Keratinocyte (primary cell): ENCODE measurements around the gene CCT3.

Source experiments
- EZH2 ChIP-seq: IDR thresholded peaks from one replicate; pipeline ENCODE4 v1.6.1; 2012; ENCODE audit warnings: inconsistent platforms, mild to moderate bottlenecking, low read length, moderate library complexity
- TF ChIP-seq, protein P1 (sequence below), 3 experiments: IDR thresholded peaks in 1 of 3; conservative IDR thresholded peaks in 1 of 3; optimal IDR thresholded peaks in 1 of 3; 2 replicates in 2 of 3; 3 replicates in 1 of 3; pipeline versions ENCODE3 to v1.5.1; 2011; ENCODE audit warnings: low read length in 3 of 3, mild to moderate bottlenecking in 3 of 3, moderate library complexity in 2 of 3, control low read depth in 1 of 3, inconsistent platforms in 1 of 3; ENCODE audit not compliant: insufficient read depth in 2 of 3; ENCODE audit errors: extremely low read depth in 1 of 3

DNA sequence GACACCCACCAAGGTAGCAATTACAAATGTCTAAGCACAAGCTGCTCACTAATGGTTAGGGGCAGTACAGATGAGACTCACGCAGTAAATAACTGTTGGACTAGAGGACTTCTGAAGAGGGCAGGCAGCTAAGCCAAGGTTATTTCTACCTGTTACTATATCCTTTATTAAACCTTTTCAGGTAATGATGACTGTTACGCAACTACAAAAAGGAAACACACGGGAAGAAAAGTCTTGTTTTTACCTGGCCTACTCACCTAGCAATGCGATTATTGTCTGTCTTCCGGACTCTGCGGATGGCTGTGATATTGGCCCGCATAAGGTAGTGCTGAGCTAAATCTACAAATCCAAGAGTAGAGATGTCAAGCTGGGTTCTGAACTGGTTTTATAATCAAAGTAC is 21.2 kb downstream of the CCT3 start:
- TF ChIP-seq, protein P1, sequence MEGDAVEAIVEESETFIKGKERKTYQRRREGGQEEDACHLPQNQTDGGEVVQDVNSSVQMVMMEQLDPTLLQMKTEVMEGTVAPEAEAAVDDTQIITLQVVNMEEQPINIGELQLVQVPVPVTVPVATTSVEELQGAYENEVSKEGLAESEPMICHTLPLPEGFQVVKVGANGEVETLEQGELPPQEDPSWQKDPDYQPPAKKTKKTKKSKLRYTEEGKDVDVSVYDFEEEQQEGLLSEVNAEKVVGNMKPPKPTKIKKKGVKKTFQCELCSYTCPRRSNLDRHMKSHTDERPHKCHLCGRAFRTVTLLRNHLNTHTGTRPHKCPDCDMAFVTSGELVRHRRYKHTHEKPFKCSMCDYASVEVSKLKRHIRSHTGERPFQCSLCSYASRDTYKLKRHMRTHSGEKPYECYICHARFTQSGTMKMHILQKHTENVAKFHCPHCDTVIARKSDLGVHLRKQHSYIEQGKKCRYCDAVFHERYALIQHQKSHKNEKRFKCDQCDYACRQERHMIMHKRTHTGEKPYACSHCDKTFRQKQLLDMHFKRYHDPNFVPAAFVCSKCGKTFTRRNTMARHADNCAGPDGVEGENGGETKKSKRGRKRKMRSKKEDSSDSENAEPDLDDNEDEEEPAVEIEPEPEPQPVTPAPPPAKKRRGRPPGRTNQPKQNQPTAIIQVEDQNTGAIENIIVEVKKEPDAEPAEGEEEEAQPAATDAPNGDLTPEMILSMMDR (optimal IDR thresholded peaks at IDR 0.05 in 1 of 3, IDR thresholded peaks at IDR 0.05 in 1 of 3, conservative IDR thresholded peaks at IDR 0.05 in 1 of 3; ENCODE audit: extremely low read depth in 1 of 3, insufficient read depth in 2 of 3, low read length in 3 of 3): no peak
- TF ChIP-seq EZH2: no peak
